GM23248 (cell line): ENCODE measurements around the gene S100A13. TPM values are rescaled to one million over a fixed set of nuclear protein-coding genes. Genes with fewer than 3 reads are reported as not detected.

Experiments
- DNase-seq: peaks from one replicate; pipeline ENCODE4 v3.0.0-alpha.2; 2015
- H2AFZ ChIP-seq: fragments of 200-600 bp; sonication (generic); 2 replicates; pipeline ENCODE4 v1.6.1; 2016; ENCODE audit warnings: antibody characterized with exemption
- H3F3A ChIP-seq: fragments of 200-600 bp; sonication (generic); 2 replicates; pipeline ENCODE4 v1.6.1; 2016; ENCODE audit warnings: mild to moderate bottlenecking, antibody characterized with exemption, mixed run types; ENCODE audit not compliant: insufficient read depth
- H3K27ac ChIP-seq: fragments of 200-600 bp; sonication (generic); 2 replicates; pipeline ENCODE4 v1.5.1; 2016; ENCODE audit warnings: mild to moderate bottlenecking
- H3K27me3 ChIP-seq: fragments of 200-600 bp; sonication (generic); replicated peaks from 2 replicates; pipeline ENCODE4 v1.6.1; 2016; ENCODE audit warnings: mild to moderate bottlenecking; ENCODE audit not compliant: insufficient read depth
- H3K36me3 ChIP-seq: fragments of 200-600 bp; sonication (generic); 2 replicates; pipeline ENCODE4 v1.6.1; 2016; ENCODE audit warnings: low read depth, mild to moderate bottlenecking
- H3K4me1 ChIP-seq: fragments of 200-600 bp; sonication (generic); 2 replicates; pipeline ENCODE4 v1.6.1; 2016; ENCODE audit warnings: mild to moderate bottlenecking; ENCODE audit not compliant: insufficient read depth
- H3K4me2 ChIP-seq: fragments of 200-600 bp; sonication (generic); one replicate; pipeline ENCODE4 v1.6.1; 2016; ENCODE audit warnings: mild to moderate bottlenecking; ENCODE audit not compliant: unreplicated experiment
- H3K4me3 ChIP-seq: fragments of 200-600 bp; sonication (generic); 2 replicates; pipeline ENCODE4 v1.5.1; 2016; ENCODE audit warnings: mild to moderate bottlenecking
- H3K79me2 ChIP-seq: fragments of 200-600 bp; sonication (generic); 2 replicates; pipeline ENCODE4 v1.6.1; 2016; ENCODE audit warnings: mild to moderate bottlenecking; ENCODE audit not compliant: insufficient read depth
- H3K9ac ChIP-seq: fragments of 200-600 bp; sonication (generic); 2 replicates; pipeline ENCODE4 v1.6.1; 2016; ENCODE audit warnings: mild to moderate bottlenecking
- H3K9me2 ChIP-seq: fragments of 200-600 bp; sonication (generic); 2 replicates; pipeline ENCODE4 v1.6.1; 2016; ENCODE audit warnings: mixed run types, mild to moderate bottlenecking, moderate library complexity; ENCODE audit not compliant: insufficient read depth
- H3K9me3 ChIP-seq: fragments of 200-600 bp; sonication (generic); one replicate; pipeline ENCODE4 v1.6.1; 2017; ENCODE audit warnings: low read depth
- H4K20me1 ChIP-seq: fragments of 200-600 bp; sonication (generic); 2 replicates; pipeline ENCODE4 v1.6.0; 2016; ENCODE audit not compliant: insufficient read depth
- EZH2 ChIP-seq: fragments of 200-600 bp; sonication (generic); IDR thresholded peaks from 2 replicates; pipeline ENCODE4 v1.6.1; 2018; ENCODE audit warnings: antibody characterized with exemption, mild to moderate bottlenecking; ENCODE audit not compliant: insufficient read depth, poor library complexity, severe bottlenecking
- EZH2phosphoT487 ChIP-seq: fragments of 200-600 bp; sonication (generic); IDR thresholded peaks from 2 replicates; pipeline ENCODE4 v1.6.1; 2018; ENCODE audit warnings: antibody characterized with exemption, moderate library complexity, mild to moderate bottlenecking, low read depth; ENCODE audit not compliant: insufficient read depth
- WGBS, 2 experiments: methylation state at CpG; one replicate each; pipeline ENCODE4 v1.1.6; 2015 to 2017; ENCODE audit warnings: low lambda C conversion rate in 2 of 2, low coverage in 1 of 2; ENCODE audit errors: missing lambda C conversion rate in 2 of 2; 5-methylcytosine and 5-hydroxymethylcytosine counted together
- in situ Hi-C: fragments of 300-500 bp; cut with MboI; formaldehyde crosslinking; loops from 2 replicates; pipeline ENCODE4 v1.15.0; 2020
- polyA plus RNA-seq: library from polyadenylated mRNA; unstranded; fragments of >200 nt; fragmentation: Nextera tagmentation; extraction: Ambion mirVana; gene quantifications from 2 replicates; pipeline ENCODE4 v1.2.1, GENCODE V29; 2016
- total RNA-seq: library from RNA; depleted of rRNA; stranded (reverse); fragments of >200 nt; shearing (Covaris generic); gene quantifications from 2 replicates; pipeline ENCODE4 v1.2.3, GENCODE V29; 2014

The S100A13 gene
- total and polyA plus RNA-seq, 2 experiments from 2014 or later = 159 to 552 TPM

- in situ Hi-C loops = no loop called here
- 0 out of 2 replicates have a peak overlapping the region, but pooled peaks have one; percentile 64 for H3K27ac ChIP-seq
- 48 to 52% methylated on average over 2 of the region's 2 CpGs for WGBS, 2 experiments
Observed at GRCh38 chr1:153662269-153662668, 35.0 kb upstream of the S100A13 start.

DNA sequence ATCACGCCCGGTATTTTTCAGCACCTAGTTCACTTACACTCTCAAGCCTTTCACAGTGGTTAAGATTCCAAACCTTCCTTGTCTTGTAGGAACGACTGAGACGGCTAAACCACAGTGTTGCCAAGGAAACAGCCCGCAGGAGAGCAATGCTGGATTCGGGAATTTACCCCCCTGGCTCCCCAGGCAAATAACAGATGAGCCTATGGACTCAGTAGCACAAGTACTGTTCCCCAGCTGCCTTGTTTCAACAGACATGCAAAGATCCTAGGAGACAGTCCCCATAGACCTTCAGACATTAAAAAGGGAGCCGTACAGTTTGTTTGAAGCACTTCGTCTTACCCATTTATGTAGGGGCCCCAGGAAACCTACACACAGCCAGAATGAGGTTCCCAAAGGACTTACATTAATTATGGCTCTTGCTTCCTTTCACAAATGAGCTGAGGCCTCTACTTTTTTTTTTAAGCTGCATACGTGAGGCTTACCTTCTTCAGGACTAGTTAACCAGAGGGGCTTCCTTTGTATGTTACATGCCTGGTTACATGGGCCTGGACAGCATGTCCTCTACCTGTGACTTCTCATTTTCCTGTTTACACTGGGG is 33.9 kb upstream of the S100A13 start:
- H3K36me3 ChIP-seq = peaks cover 53% of the 10 kb centered on the region
- no peak for DNase-seq

More at GRCh38 chr1:153662269-153662668, 35.0 kb upstream of the S100A13 start:
- Histone ChIP-seq H3K9ac (no peak overlapping the region), H3K27me3 (no peaks in the 10 kb centered on the region), H3K9me3 (no peaks in the 10 kb centered on the region), H3K79me2 (peaks cover 46% of the 10 kb centered on the region), H3K4me3 (no peak overlapping the region), H3F3A (peaks cover 63% of the 10 kb centered on the region), H3K4me2 (no peak overlapping the region), H2AFZ (no peak overlapping the region), H3K9me2 (no peaks in the 10 kb centered on the region), H3K36me3 (peaks cover 64% of the 10 kb centered on the region), H3K4me1 (peaks cover 10% of the 10 kb centered on the region; the same call in 1 of the 2 replicates), H4K20me1 (no peaks in the 10 kb centered on the region)
- TF ChIP-seq EZH2phosphoT487 = no peak
- TF ChIP-seq EZH2 = no peak
- DNase-seq = no peak

DNA sequence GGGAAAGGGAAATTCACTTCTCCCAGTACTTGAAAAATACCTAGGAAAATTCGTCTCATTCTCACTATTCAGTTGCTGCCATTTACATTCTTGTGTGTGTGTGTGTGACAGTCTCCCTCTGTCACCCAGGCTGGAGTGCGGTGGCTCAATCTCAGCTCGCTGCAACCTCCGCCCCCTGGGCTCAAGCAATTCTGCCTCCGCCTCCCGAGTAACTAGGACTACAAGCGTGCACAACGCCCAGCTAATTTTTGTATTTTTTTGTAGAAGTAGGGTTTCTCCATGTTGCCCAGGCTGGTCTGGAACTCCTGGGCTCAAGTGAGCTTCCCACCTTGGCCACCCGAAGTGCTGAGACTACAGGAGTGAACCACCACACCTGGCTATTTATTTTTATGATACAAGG is 32.4 kb upstream of the S100A13 start:
- H4K20me1 ChIP-seq = no peaks in the 10 kb centered on the region
- H3K79me2 ChIP-seq = peaks cover 20% of the 10 kb centered on the region
- peak overlapping the region; percentile 77 for H3K4me2 ChIP-seq
- peaks cover 40% of the 10 kb centered on the region for H3F3A ChIP-seq
- H3K4me3 ChIP-seq = peak overlapping the region; percentile 85
- H3K27ac ChIP-seq = no peak overlapping the region
- H3K36me3 ChIP-seq = peaks cover 38% of the 10 kb centered on the region
- TF ChIP-seq EZH2 = no peak
- TF ChIP-seq EZH2phosphoT487 = no peak
- no peaks in the 10 kb centered on the region for H3K9me3 ChIP-seq
- H3K9me2 ChIP-seq = no peaks in the 10 kb centered on the region
- no peak for DNase-seq
- no peak overlapping the region for H2AFZ ChIP-seq
- in situ Hi-C loops = no loop called here
- peak overlapping the region; percentile 75 for H3K9ac ChIP-seq
- 79 to 82% methylated on average over 9 of the region's 9 CpGs for WGBS, 2 experiments
- H3K4me1 ChIP-seq = peaks cover 10% of the 10 kb centered on the region; the same call in 1 of the 2 replicates
- no peaks in the 10 kb centered on the region for H3K27me3 ChIP-seq

More for the DNA sequence above, 33.9 kb upstream of the S100A13 start:
- WGBS, 2 experiments = 60 to 61% methylated on average over 9 of the region's 9 CpGs
- Histone ChIP-seq H3K27me3 (no peaks in the 10 kb centered on the region), H3K4me1 (peaks cover 10% of the 10 kb centered on the region; the same call in 1 of the 2 replicates), H3K9ac (no peak overlapping the region), H4K20me1 (no peaks in the 10 kb centered on the region), H3K4me2 (no peak overlapping the region), H2AFZ (no peak overlapping the region), H3F3A (peaks cover 55% of the 10 kb centered on the region), H3K9me3 (no peaks in the 10 kb centered on the region), H3K4me3 (no peak overlapping the region), H3K27ac (no peak overlapping the region), H3K9me2 (no peaks in the 10 kb centered on the region), H3K79me2 (peaks cover 36% of the 10 kb centered on the region)
- in situ Hi-C loops = no loop called here
- no peak for TF ChIP-seq EZH2
- TF ChIP-seq EZH2phosphoT487 = no peak

- TF ChIP-seq EZH2phosphoT487 (no peak), EZH2 (no peak)
- Histone ChIP-seq H3K79me2 (peaks cover 19% of the 10 kb centered on the region), H3K4me3 (peak overlapping the region; percentile 85), H2AFZ (peak overlapping the region; percentile 79), H3K9me3 (no peaks in the 10 kb centered on the region), H3K27ac (no peak overlapping the region), H3K4me1 (peaks cover 10% of the 10 kb centered on the region; the same call in 1 of the 2 replicates), H3K9ac (peak overlapping the region; percentile 75), H3K9me2 (no peaks in the 10 kb centered on the region), H3F3A (peaks cover 38% of the 10 kb centered on the region), H3K36me3 (peaks cover 33% of the 10 kb centered on the region), H3K27me3 (no peaks in the 10 kb centered on the region), H3K4me2 (peak overlapping the region; percentile 77), H4K20me1 (no peaks in the 10 kb centered on the region)
- DNase-seq = peak; percentile 27
- 52% methylated on average over 8 of the region's 8 CpGs for WGBS, 2 experiments
- in situ Hi-C loops = no loop called here
Observed at GRCh38 chr1:153659175-153659534, 31.9 kb upstream of the S100A13 start.
